Testis (tissue), 3 donors: ENCODE measurements around the gene MNX1. TPM values are rescaled to one million over a fixed set of nuclear protein-coding genes. Genes with fewer than 3 reads are reported as not detected.
A peak's percentile ranks its signal among the peaks of the same experiment; 100 is the strongest.

Source experiments
- DNase-seq: peaks from one replicate; pipeline ENCODE4 v3.0.0-alpha.2; 2019
- H3K27ac ChIP-seq, 2 donors: fragments of 200-600 bp; sonication (generic); one replicate each; pipeline ENCODE4 v1.5.1; 2019
- H3K27me3 ChIP-seq: fragments of 200-600 bp; sonication (generic); one replicate; pipeline ENCODE4 v1.5.1; 2019
- H3K36me3 ChIP-seq: fragments of 200-600 bp; sonication (generic); one replicate; pipeline ENCODE4 v1.5.1; 2017; ENCODE audit warnings: low read depth; ENCODE audit errors: missing control alignments
- H3K4me1 ChIP-seq: fragments of 200-600 bp; sonication (generic); one replicate; pipeline ENCODE4 v1.5.1; 2019
- H3K4me3 ChIP-seq, 2 donors: fragments of 200-600 bp; sonication (generic); one replicate each; pipeline ENCODE4 v1.5.1; 2017 to 2019
- H3K9me3 ChIP-seq: fragments of 200-600 bp; sonication (generic); one replicate; pipeline ENCODE4 v1.5.1; 2017
- CTCF ChIP-seq, 3 experiments: fragments of 450-650 bp in 2 of 3; fragments of 200-600 bp in 1 of 3; sonication (generic) in 1 of 3; IDR thresholded peaks; one replicate each; pipeline ENCODE4 v1.5.1; 2016 to 2019; ENCODE audit warnings: antibody characterized with exemption in 3 of 3, mild to moderate bottlenecking in 2 of 3, moderate library complexity in 1 of 3
- POLR2A ChIP-seq: fragments of 450-650 bp; IDR thresholded peaks from one replicate; pipeline ENCODE4 v1.6.1; 2017; ENCODE audit warnings: antibody characterized with exemption, mild to moderate bottlenecking, moderate library complexity
- WGBS, 2 donors: methylation state at CpG; one replicate each; pipeline ENCODE4 v1.1.5; 2018; 5-methylcytosine and 5-hydroxymethylcytosine counted together
- intact Hi-C: fragments of 100-400 bp; cut with DNase I; formaldehyde crosslinking; loops from one replicate; pipeline ENCODE4 v1.15.1; 2023; ENCODE audit warnings: low total_unique reads
- polyA plus RNA-seq: library from polyadenylated mRNA; stranded (reverse); fragments of 350-450 nt; fragmentation: Illumina TruSeq; extraction: RNeasy Lipid Tissue Mini Kit (QIAGEN cat#74804); gene quantifications from one replicate; pipeline ENCODE4 v1.2.3, GENCODE V29; 2014; ENCODE audit warnings: low read depth, low replicate concordance; ENCODE audit not compliant: insufficient read depth
- total RNA-seq, 2 donors: library from RNA; depleted of rRNA; stranded (reverse); fragments of >200 nt; gene quantifications; one replicate each; pipeline ENCODE4 v1.2.3, GENCODE V29; 2016

MNX1 gene
- total and polyA plus RNA-seq, 3 donors from 2014 or later = 1.5 to 3.3 (median 3.0) TPM

GRCh38 chr7:156975620-156976019 lies 34.8 kb downstream of the MNX1 start:
- Histone ChIP-seq H3K4me1 (no peaks in the 10 kb centered on the region), H3K36me3 (no peaks in the 10 kb centered on the region), H3K27ac (no peak overlapping the region), H3K27me3 (no peaks in the 10 kb centered on the region), H3K9me3 (no peaks in the 10 kb centered on the region), H3K4me3 (no peak overlapping the region)
- 91 to 98% methylated on average over 5 of the region's 5 CpGs for WGBS, 2 donors
- intact Hi-C loops = no loop called here
- TF ChIP-seq CTCF (IDR thresholded peaks at IDR 0.05) = no peak
- no peak for TF ChIP-seq POLR2A
- DNase-seq = no peak

GRCh38 chr7:156969972-156970420 lies 40.5 kb downstream of the MNX1 start:
- intact Hi-C loops = no loop called here
- no peaks in the 10 kb centered on the region for H3K36me3 ChIP-seq
- DNase-seq = no peak

GRCh38 chr7:156968183-156968582 lies 42.3 kb downstream of the MNX1 start:
- Histone ChIP-seq H3K27ac (no peak overlapping the region), H3K9me3 (no peaks in the 10 kb centered on the region), H3K27me3 (no peaks in the 10 kb centered on the region), H3K4me3 (no peak overlapping the region), H3K4me1 (no peaks in the 10 kb centered on the region), H3K36me3 (no peaks in the 10 kb centered on the region)
- intact Hi-C loops = no loop called here
- TF ChIP-seq CTCF (IDR thresholded peaks at IDR 0.05) = no peak
- no peak for TF ChIP-seq POLR2A
- 95 to 97% methylated on average over 27 of the region's 27 CpGs for WGBS, 2 donors
- no peak for DNase-seq

More at GRCh38 chr7:156969972-156970420, 40.5 kb downstream of the MNX1 start:
- WGBS, 2 donors = 62 to 75% methylated on average over 3 of the region's 3 CpGs
- Histone ChIP-seq H3K27ac (no peak overlapping the region), H3K4me1 (no peaks in the 10 kb centered on the region), H3K9me3 (no peaks in the 10 kb centered on the region), H3K27me3 (no peaks in the 10 kb centered on the region), H3K4me3 (no peak overlapping the region)
- TF ChIP-seq CTCF (IDR thresholded peaks at IDR 0.05) = peak in 2 of 3 experiments; percentile 22 to 57
- no peak for TF ChIP-seq POLR2A

- Histone ChIP-seq H3K4me3 (no peak overlapping the region), H3K27ac (no peak overlapping the region), H3K4me1 (no peaks in the 10 kb centered on the region), H3K27me3 (no peaks in the 10 kb centered on the region), H3K9me3 (no peaks in the 10 kb centered on the region), H3K36me3 (no peaks in the 10 kb centered on the region)
- 96 to 98% methylated on average over 8 of the region's 8 CpGs for WGBS, 2 donors
- intact Hi-C loops = no loop called here
- DNase-seq = no peak
- TF ChIP-seq CTCF (IDR thresholded peaks at IDR 0.05) = no peak
- no peak for TF ChIP-seq POLR2A
These were observed 44.1 kb downstream of the MNX1 start for GRCh38 chr7:156966387-156966786.

GRCh38 chr7:156964971-156965370 lies 45.5 kb downstream of the MNX1 start:
- 93 to 95% methylated on average over 8 to 11 of the region's 11 CpGs for WGBS, 2 donors
- TF ChIP-seq POLR2A (no peak), CTCF (IDR thresholded peaks at IDR 0.05) (no peak)
- H3K4me3 ChIP-seq = no peak overlapping the region
- no peak overlapping the region for H3K27ac ChIP-seq
- H3K27me3 ChIP-seq = no peaks in the 10 kb centered on the region
- DNase-seq = no peak
- intact Hi-C loops = no loop called here
- no peaks in the 10 kb centered on the region for H3K9me3 ChIP-seq
- H3K36me3 ChIP-seq = no peaks in the 10 kb centered on the region
- H3K4me1 ChIP-seq = no peaks in the 10 kb centered on the region
